ENCODE results near the gene NTRK3.

- TF ChIP-seq POLR2AphosphoS5 (IDR thresholded peaks at IDR 0.05) (no peak), POLR2A (IDR thresholded peaks at IDR 0.05) (no peak), EP300 (IDR thresholded peaks at IDR 0.05) (no peak)
- TF ChIP-seq, protein P1, sequence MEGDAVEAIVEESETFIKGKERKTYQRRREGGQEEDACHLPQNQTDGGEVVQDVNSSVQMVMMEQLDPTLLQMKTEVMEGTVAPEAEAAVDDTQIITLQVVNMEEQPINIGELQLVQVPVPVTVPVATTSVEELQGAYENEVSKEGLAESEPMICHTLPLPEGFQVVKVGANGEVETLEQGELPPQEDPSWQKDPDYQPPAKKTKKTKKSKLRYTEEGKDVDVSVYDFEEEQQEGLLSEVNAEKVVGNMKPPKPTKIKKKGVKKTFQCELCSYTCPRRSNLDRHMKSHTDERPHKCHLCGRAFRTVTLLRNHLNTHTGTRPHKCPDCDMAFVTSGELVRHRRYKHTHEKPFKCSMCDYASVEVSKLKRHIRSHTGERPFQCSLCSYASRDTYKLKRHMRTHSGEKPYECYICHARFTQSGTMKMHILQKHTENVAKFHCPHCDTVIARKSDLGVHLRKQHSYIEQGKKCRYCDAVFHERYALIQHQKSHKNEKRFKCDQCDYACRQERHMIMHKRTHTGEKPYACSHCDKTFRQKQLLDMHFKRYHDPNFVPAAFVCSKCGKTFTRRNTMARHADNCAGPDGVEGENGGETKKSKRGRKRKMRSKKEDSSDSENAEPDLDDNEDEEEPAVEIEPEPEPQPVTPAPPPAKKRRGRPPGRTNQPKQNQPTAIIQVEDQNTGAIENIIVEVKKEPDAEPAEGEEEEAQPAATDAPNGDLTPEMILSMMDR (IDR thresholded peaks at IDR 0.05): no peak
Observed at GRCh38 chr15:87952736-87953287, 303.7 kb downstream of the NTRK3 start.

Measured in suprapubic skin (tissue), 4 donors.